K562 (cell line): ENCODE measurements around the gene MYO1A. TPM values are rescaled to one million over a fixed set of nuclear protein-coding genes. Genes with fewer than 3 reads are reported as not detected.
A peak's percentile ranks its signal among the peaks of the same experiment; 100 is the strongest.

Source experiments
- CTBP1 ChIP-seq: fragments of 450-650 bp; IDR thresholded peaks from 2 replicates; pipeline ENCODE4 v1.6.1; 2016; ENCODE audit warnings: borderline replicate concordance
- KAT2B ChIP-seq: IDR thresholded peaks from one replicate; pipeline ENCODE4 v1.6.1; 2012; ENCODE audit warnings: low read depth, mild to moderate bottlenecking, control low read depth, inconsistent platforms, low read length, moderate library complexity
- NFIC ChIP-seq: fragments of 450-650 bp; IDR thresholded peaks from 2 replicates; pipeline ENCODE4 v1.6.1; 2017; ENCODE audit warnings: mild to moderate bottlenecking, inconsistent platforms
- ZFP30 ChIP-seq: fragments of 250-450 bp; sonication (Bioruptor Pico); IDR thresholded peaks from 2 replicates; pipeline ENCODE4 v1.8.0; 2022; ENCODE audit warnings: moderate library complexity, mild to moderate bottlenecking, inconsistent platforms, borderline replicate concordance
- ZNF507 ChIP-seq: conservative IDR thresholded peaks from 2 replicates; pipeline ENCODE4 v1.6.1; 2017; ENCODE audit warnings: missing genetic modification characterization, missing compliant biosample characterization
- ZNF766 ChIP-seq: fragments of 200-800 bp; sonication (Bioruptor generic); conservative IDR thresholded peaks from 2 replicates; pipeline ENCODE4 v1.6.1; 2016; ENCODE audit warnings: missing genetic modification characterization, missing compliant biosample characterization
- polyA plus RNA-seq, 8 experiments: library from polyadenylated mRNA; depleted of rRNA in 4 of 8; stranded (reverse) in 5 of 8; unstranded in 3 of 8; fragments of >200 nt; fragmentation: Nextera tagmentation in 2 of 8; fragmentation: Illumina TruSeq in 1 of 8; extraction: Ambion mirVana in 2 of 8; extraction: Trizol in 1 of 8; gene quantifications; 2 replicates each; pipeline versions ENCODE4 v1.2.1 to v1.2.3, GENCODE V29; 2011 to 2014; ENCODE audit warnings: inconsistent platforms in 1 of 8, missing spikeins in 1 of 8
- total RNA-seq, 7 experiments: library from RNA; depleted of rRNA in 6 of 7; stranded (reverse); fragments of >200 nt in 6 of 7; fragmentation: Illumina TruSeq in 2 of 7; extraction: Trizol in 2 of 7; gene quantifications; 2 replicates each; pipeline versions ENCODE4 v1.2.1 to v1.2.3, GENCODE V29; 2011 to 2021; ENCODE audit warnings: low replicate concordance in 1 of 7
- TF ChIP-seq, protein P1 (sequence below): fragments of 250-450 bp; sonication (Bioruptor Pico); IDR thresholded peaks from 2 replicates; pipeline ENCODE4 v1.8.0; 2021; ENCODE audit warnings: moderate library complexity, mild to moderate bottlenecking, inconsistent platforms
- TF ChIP-seq, protein P2 (sequence below): sonication (generic); formaldehyde crosslinking; IDR thresholded peaks from 2 replicates; pipeline ENCODE4 v1.8.0; 2022; ENCODE audit warnings: missing genetic modification reagents, mild to moderate bottlenecking, moderate library complexity, borderline replicate concordance
- TF ChIP-seq, protein P3 (sequence below): fragments of 450-650 bp; IDR thresholded peaks from 2 replicates; pipeline ENCODE4 v1.6.1; 2018; ENCODE audit not compliant: partially characterized antibody
- TF ChIP-seq, protein P4 (sequence below): fragments of 450-650 bp; formaldehyde crosslinking; IDR thresholded peaks from 2 replicates; pipeline ENCODE4 v1.4.0; 2020; ENCODE audit warnings: mild to moderate bottlenecking, mixed read lengths

The MYO1A gene
- total and polyA plus RNA-seq, 9 of the 15 experiments (the other 6 are each of a cell fraction or from before 2014, with no cell fraction given) = 0.03 to 0.29 (median 0.14) TPM; not detected in 2

DNA sequence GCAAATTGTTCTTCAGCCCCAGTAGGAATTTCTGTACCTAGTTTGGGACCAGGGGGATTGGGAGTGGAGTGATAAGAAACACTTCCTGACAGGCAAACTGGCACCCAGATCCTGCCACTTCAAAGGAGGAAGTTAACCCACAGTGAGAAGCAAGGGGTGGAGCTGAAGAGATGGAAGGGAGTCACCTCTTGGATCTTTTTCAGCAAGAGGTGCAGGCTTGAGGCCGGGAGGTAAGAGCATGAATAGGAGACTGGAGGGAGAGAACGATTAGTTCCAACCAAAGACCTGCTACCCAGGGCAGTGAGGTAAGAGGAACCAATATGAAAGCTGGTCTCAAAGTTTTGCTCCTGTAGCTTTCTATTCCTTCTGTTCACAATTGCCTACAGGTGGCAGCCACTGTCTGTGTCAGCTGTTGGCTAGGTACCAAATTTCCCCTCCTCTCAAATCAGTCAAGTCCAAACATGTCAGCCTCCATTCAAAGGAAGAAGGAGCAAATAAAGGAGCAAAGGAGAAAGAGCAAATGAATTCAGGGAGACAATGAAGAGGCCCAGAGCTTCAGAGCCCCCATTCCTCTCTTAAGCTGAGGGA lies 18.7 kb downstream of the MYO1A start (continued):
- no peak for TF ChIP-seq ZFP30 (CRISPR knock-in tag)
- TF ChIP-seq, protein P1, sequence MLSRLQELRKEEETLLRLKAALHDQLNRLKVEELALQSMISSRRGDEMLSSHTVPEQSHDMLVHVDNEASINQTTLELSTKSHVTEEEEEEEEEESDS (CRISPR knock-in tag) = no peak
- TF ChIP-seq CTBP1 = peak; percentile 37; the same call in 1 of the 2 replicates
- no peak for TF ChIP-seq ZNF507
- TF ChIP-seq ZNF766 (CRISPR knock-in tag) = no peak
- TF ChIP-seq KAT2B = no peak
- TF ChIP-seq, protein P2, sequence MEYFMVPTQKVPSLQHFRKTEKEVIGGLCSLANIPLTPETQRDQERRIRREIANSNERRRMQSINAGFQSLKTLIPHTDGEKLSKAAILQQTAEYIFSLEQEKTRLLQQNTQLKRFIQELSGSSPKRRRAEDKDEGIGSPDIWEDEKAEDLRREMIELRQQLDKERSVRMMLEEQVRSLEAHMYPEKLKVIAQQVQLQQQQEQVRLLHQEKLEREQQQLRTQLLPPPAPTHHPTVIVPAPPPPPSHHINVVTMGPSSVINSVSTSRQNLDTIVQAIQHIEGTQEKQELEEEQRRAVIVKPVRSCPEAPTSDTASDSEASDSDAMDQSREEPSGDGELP (CRISPR knock-in tag) = peak; percentile 33; the same call in 1 of the 2 replicates
- peak; percentile 87 for TF ChIP-seq NFIC
- TF ChIP-seq, protein P3, sequence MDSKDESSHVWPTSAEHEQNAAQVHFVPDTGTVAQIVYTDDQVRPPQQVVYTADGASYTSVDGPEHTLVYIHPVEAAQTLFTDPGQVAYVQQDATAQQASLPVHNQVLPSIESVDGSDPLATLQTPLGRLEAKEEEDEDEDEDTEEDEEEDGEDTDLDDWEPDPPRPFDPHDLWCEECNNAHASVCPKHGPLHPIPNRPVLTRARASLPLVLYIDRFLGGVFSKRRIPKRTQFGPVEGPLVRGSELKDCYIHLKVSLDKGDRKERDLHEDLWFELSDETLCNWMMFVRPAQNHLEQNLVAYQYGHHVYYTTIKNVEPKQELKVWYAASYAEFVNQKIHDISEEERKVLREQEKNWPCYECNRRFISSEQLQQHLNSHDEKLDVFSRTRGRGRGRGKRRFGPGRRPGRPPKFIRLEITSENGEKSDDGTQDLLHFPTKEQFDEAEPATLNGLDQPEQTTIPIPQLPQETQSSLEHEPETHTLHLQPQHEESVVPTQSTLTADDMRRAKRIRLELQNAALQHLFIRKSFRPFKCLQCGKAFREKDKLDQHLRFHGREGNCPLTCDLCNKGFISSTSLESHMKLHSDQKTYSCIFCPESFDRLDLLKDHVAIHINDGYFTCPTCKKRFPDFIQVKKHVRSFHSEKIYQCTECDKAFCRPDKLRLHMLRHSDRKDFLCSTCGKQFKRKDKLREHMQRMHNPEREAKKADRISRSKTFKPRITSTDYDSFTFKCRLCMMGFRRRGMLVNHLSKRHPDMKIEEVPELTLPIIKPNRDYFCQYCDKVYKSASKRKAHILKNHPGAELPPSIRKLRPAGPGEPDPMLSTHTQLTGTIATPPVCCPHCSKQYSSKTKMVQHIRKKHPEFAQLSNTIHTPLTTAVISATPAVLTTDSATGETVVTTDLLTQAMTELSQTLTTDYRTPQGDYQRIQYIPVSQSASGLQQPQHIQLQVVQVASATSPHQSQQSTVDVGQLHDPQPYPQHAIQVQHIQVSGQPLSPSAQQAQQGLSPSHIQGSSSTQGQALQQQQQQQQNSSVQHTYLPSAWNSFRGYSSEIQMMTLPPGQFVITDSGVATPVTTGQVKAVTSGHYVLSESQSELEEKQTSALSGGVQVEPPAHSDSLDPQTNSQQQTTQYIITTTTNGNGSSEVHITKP = peak; percentile 27
- TF ChIP-seq, protein P4, sequence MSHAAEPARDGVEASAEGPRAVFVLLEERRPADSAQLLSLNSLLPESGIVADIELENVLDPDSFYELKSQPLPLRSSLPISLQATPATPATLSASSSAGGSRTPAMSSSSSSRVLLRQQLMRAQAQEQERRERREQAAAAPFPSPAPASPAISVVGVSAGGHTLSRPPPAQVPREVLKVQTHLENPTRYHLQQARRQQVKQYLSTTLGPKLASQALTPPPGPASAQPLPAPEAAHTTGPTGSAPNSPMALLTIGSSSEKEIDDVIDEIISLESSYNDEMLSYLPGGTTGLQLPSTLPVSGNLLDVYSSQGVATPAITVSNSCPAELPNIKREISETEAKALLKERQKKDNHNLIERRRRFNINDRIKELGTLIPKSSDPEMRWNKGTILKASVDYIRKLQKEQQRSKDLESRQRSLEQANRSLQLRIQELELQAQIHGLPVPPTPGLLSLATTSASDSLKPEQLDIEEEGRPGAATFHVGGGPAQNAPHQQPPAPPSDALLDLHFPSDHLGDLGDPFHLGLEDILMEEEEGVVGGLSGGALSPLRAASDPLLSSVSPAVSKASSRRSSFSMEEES (CRISPR knock-in tag) = no peak
